ENCODE measurements around the gene TRMT10C.
A peak's percentile ranks its signal among the peaks of the same experiment; 100 is the strongest.

The TRMT10C gene

GRCh38 chr3:101567528-101568317, 6.1 kb downstream of the TRMT10C start:
- TF ChIP-seq CTCF (IDR thresholded peaks at IDR 0.05): no peak

- no peak for TF ChIP-seq CTCF (IDR thresholded peaks at IDR 0.05)
Observed at GRCh38 chr3:101571028-101571895, 9.6 kb downstream of the TRMT10C start.

GRCh38 chr3:101573449-101574387, 12.1 kb downstream of the TRMT10C start, which contains the start of gene PCNP:
Gene PCNP (plus strand): TSS chr3:101574180. CDS start chr3:101574216, 36 bp downstream.
- peak; percentile 82 for TF ChIP-seq CTCF (IDR thresholded peaks at IDR 0.05)

GRCh38 chr3:101574388-101575112, 12.9 kb downstream of the TRMT10C start:
- no peak for TF ChIP-seq CTCF (IDR thresholded peaks at IDR 0.05)

GRCh38 chr3:101577286-101577685, 15.6 kb downstream of the TRMT10C start:
- no peak for TF ChIP-seq CTCF (IDR thresholded peaks at IDR 0.05)

- no peak for TF ChIP-seq CTCF (IDR thresholded peaks at IDR 0.05)
Observed at GRCh38 chr3:101588616-101589015, 26.9 kb downstream of the TRMT10C start.
